ENCODE data around the gene ZIC2. TPM values are rescaled to one million over a fixed set of nuclear protein-coding genes. Genes with fewer than 3 reads are reported as not detected.
A peak's percentile ranks its signal among the peaks of the same experiment; 100 is the strongest.
"Not testable (repeated sequence)": the region's sequence is repeated elsewhere in the genome, so short reads cannot be mapped to it uniquely, and the experiment has no call there.

Gene ZIC2
- total RNA-seq, 6 donors from 2014 or later = 0.69 to 0.84 TPM; not detected in 4

- H3K4me3 ChIP-seq = no peak overlapping the region
- WGBS, 2 donors = 51 to 62% methylated on average over 4 of the region's 4 CpGs
- no peaks in the 10 kb centered on the region for H3K9me3 ChIP-seq
- no peaks in the 10 kb centered on the region for H3K27me3 ChIP-seq
- no peaks in the 10 kb centered on the region for H3K36me3 ChIP-seq
- no peak for DNase-seq
- no peak for TF ChIP-seq POLR2AphosphoS5 (IDR thresholded peaks at IDR 0.05)
- TF ChIP-seq POLR2A (IDR thresholded peaks at IDR 0.05) = no peak
- TF ChIP-seq, protein P1, sequence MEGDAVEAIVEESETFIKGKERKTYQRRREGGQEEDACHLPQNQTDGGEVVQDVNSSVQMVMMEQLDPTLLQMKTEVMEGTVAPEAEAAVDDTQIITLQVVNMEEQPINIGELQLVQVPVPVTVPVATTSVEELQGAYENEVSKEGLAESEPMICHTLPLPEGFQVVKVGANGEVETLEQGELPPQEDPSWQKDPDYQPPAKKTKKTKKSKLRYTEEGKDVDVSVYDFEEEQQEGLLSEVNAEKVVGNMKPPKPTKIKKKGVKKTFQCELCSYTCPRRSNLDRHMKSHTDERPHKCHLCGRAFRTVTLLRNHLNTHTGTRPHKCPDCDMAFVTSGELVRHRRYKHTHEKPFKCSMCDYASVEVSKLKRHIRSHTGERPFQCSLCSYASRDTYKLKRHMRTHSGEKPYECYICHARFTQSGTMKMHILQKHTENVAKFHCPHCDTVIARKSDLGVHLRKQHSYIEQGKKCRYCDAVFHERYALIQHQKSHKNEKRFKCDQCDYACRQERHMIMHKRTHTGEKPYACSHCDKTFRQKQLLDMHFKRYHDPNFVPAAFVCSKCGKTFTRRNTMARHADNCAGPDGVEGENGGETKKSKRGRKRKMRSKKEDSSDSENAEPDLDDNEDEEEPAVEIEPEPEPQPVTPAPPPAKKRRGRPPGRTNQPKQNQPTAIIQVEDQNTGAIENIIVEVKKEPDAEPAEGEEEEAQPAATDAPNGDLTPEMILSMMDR (IDR thresholded peaks at IDR 0.05) = no peak
- TF ChIP-seq EP300 (IDR thresholded peaks at IDR 0.05) = no peak
- H3K4me1 ChIP-seq = peaks cover 0 to 9% (median 3%) of the 10 kb centered on the region in 4 donors
- ATAC-seq (ENCODE audit: low FRiP score in 2 of 2) = no peak
- no peak overlapping the region for H3K27ac ChIP-seq
These were observed 33.2 kb upstream of the ZIC2 start for GRCh38 chr13:99948411-99948810.

DNA sequence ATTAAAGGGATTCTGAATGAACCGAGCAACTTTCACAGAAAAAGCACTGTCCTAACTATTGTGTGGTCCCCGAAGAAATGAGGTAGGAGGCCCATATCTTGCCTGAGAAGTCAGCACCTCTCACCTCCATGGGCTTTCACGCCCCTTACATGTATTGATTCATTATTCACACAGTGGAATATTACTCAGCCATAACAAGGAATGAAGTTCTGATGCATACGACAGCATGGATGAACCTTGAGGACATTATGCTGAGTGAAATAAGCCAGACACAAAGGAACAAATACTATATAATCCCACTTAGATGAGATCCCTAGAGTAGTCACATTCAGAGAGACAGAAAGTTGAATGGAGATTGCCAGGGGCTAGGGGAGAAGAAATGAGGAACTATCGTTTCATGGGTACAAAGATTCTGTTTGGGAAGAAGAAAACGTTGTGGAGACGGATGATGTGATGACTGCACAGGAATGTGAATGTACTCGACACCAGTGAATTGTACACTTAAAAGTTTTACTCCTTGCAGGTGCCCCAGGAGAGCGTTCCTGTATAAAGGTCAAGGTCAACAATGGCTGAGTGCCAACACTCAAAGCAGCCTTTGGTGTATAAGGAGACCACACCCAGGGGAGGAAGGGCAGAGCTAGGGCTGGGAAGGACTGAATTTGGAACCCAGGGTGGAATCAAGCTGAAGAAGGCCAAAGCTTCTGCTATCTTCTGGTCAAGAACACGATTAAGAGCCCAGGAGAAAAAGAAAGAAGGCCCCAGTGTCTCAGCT lies 32.5 kb upstream of the ZIC2 start:
- TF ChIP-seq POLR2A (IDR thresholded peaks at IDR 0.05) (no peak), POLR2AphosphoS5 (IDR thresholded peaks at IDR 0.05) (no peak), EP300 (IDR thresholded peaks at IDR 0.05) (no peak)
- TF ChIP-seq, protein P1 (IDR thresholded peaks at IDR 0.05) = no peak
- H3K36me3 ChIP-seq = no peaks in the 10 kb centered on the region
- WGBS, 2 donors = 63% methylated on average over 10 of the region's 10 CpGs
- no peak overlapping the region for H3K4me3 ChIP-seq
- H3K9me3 ChIP-seq = no peaks in the 10 kb centered on the region
- DNase-seq (peak in 1 of 2 donors; percentile 64), ATAC-seq (ENCODE audit: low FRiP score in 2 of 2) (peak in 1 of 2 donors; percentile 36)
- no peaks in the 10 kb centered on the region for H3K27me3 ChIP-seq
- peak overlapping the region in 1 of 4 donors; percentile 1 for H3K27ac ChIP-seq
- H3K4me1 ChIP-seq = peaks cover 0 to 10% (median 3%) of the 10 kb centered on the region in 4 donors

GRCh38 chr13:99949679-99950413 lies 31.7 kb upstream of the ZIC2 start:
- TF ChIP-seq POLR2A (IDR thresholded peaks at IDR 0.05) = no peak
- no peak for TF ChIP-seq EP300 (IDR thresholded peaks at IDR 0.05)
- TF ChIP-seq, protein P1 (IDR thresholded peaks at IDR 0.05) = no peak
- TF ChIP-seq POLR2AphosphoS5 (IDR thresholded peaks at IDR 0.05) = no peak
- Histone ChIP-seq H3K4me1 (peaks cover 0 to 10% (median 3%) of the 10 kb centered on the region in 4 donors), H3K36me3 (no peaks in the 10 kb centered on the region), H3K27ac (peak overlapping the region in 1 of 4 donors; percentile 46), H3K4me3 (no peak overlapping the region), H3K9me3 (no peaks in the 10 kb centered on the region), H3K27me3 (no peaks in the 10 kb centered on the region)
- DNase-seq = no peak
- no peak for ATAC-seq (ENCODE audit: low FRiP score in 2 of 2)
- WGBS, 2 donors = 55 to 58% methylated on average over 8 of the region's 8 CpGs

- H3K9me3 ChIP-seq; ATAC-seq (ENCODE audit: low FRiP score in 2 of 2); H3K36me3 ChIP-seq; DNase-seq; H3K27ac ChIP-seq; H3K4me3 ChIP-seq: not testable (repeated sequence)
- WGBS, 2 donors = 94 to 96% methylated on average over 1 of the region's 1 CpG
- Histone ChIP-seq H3K4me1 (peaks cover 8 to 21% (median 14%) of the 10 kb centered on the region in 4 donors), H3K27me3 (peaks cover 0 to 13% (median 6%) of the 10 kb centered on the region in 4 donors)
These were observed 29.9 kb upstream of the ZIC2 start for GRCh38 chr13:99951666-99952065.

- Histone ChIP-seq H3K4me3 (no peak overlapping the region), H3K27ac (peak overlapping the region in 1 of 4 donors; percentile 58), H3K9me3 (no peaks in the 10 kb centered on the region), H3K36me3 (no peaks in the 10 kb centered on the region), H3K4me1 (peaks cover 15 to 30% (median 23%) of the 10 kb centered on the region in 4 donors), H3K27me3 (peaks cover 0 to 29% (median 14%) of the 10 kb centered on the region in 4 donors)
- 61 to 63% methylated on average over 12 to 14 of the region's 14 CpGs for WGBS, 2 donors
- TF ChIP-seq, protein P1 (IDR thresholded peaks at IDR 0.05) = no peak
- TF ChIP-seq EP300 (IDR thresholded peaks at IDR 0.05) (no peak), POLR2A (IDR thresholded peaks at IDR 0.05) (no peak), POLR2AphosphoS5 (IDR thresholded peaks at IDR 0.05) (no peak)
- no peak for ATAC-seq (ENCODE audit: low FRiP score in 2 of 2)
- no peak for DNase-seq
These were observed 28.3 kb upstream of the ZIC2 start for GRCh38 chr13:99953138-99953755.
